Right ventricle myocardium superior (tissue), 1 donor: ENCODE data around the gene KCNN3. TPM values are rescaled to one million over a fixed set of nuclear protein-coding genes. Genes with fewer than 3 reads are reported as not detected.
A peak's percentile ranks its signal among the peaks of the same experiment; 100 is the strongest.

Source experiments
- ATAC-seq: fragments of 200-7000 bp; cut with Tn5 transposase; one replicate; pipeline ENCODE4 v1.9.1; 2020; ENCODE audit warnings: mild to moderate bottlenecking; ENCODE audit not compliant: poor library complexity
- DNase-seq: peaks from one replicate; pipeline ENCODE4 v3.0.0-alpha.2; 2020
- intact Hi-C: fragments of 100-400 bp; cut with DNase I; formaldehyde crosslinking; loops from one replicate; pipeline ENCODE4 v1.11.2; 2022
- total RNA-seq: library from RNA; stranded (reverse); fragmentation: NEBNext Ultra II Directional; extraction: Animal tissue kit (Norgen Biotek cat#: 25700); gene quantifications from one replicate; pipeline ENCODE4 v1.2.1, GENCODE V29; 2021
- donor health status: DM: no; HTN: yes; CAD: no; lungs with severe emphysema.

The KCNN3 gene
- total RNA-seq, 1 donor from 2014 or later, result 3.4 TPM

DNA sequence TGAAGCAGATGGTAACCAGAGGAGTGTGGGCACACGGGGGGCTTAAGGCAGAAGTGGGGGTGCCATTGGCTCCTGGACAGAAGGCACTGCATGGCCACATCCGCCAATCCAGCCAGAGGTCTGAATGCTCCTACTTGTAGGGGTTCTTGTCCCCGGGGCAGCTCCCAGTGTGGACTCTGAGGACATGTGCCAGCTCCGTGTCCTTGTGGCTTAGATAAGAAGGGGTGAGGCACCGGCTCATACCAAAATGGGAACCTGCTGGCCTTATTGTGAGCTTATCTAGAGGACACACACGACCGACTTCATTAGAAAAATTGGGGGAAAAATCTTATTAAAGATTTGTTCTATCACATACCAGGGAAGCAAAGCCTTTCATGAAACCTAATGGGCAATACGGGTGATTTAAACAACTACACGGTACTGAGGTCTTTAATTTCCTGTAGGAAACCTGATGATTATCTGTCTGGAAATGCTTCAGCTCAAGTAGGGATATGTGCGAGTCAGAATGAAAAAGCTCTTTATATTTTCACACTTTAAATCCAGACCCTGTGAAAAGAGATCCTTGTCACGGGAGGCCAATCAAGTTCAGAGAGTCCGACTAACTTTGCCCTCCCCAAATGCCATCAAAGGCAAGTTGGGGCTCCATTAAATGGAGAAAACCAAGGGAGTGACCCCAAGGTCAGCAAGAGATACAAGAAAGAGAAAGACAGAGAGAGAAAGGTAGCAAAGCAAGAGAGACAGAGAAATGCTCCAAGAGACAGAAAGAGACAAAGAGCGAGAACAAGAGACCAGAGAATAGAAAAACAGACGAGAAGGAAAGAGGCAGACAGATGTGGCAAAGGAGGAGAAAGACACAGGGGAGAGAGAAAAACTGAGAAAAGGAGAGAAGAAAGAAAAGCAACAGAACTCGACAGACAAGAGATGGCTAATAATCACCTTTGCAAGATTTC, 14.1 kb upstream of the KCNN3 start:
- ATAC-seq (peak; percentile 47), DNase-seq (no peak)
- intact Hi-C loops, result loop anchor here (5.0 kb wide), 1 partner anchor 322 kb away; no protein-coding TSS in a partner anchor

GRCh38 chr1:154881820-154882535, 11.9 kb upstream of the KCNN3 start:
- DNase-seq (no peak), ATAC-seq (no peak)
- intact Hi-C loops, result loop anchor here (5.0 kb wide), 1 partner anchor 320 kb away; no protein-coding TSS in a partner anchor

GRCh38 chr1:154880671-154881070, 10.6 kb upstream of the KCNN3 start:
- intact Hi-C loops, result loop anchor here (5.0 kb wide), 1 partner anchor 318 kb away; no protein-coding TSS in a partner anchor
- ATAC-seq, result no peak
- DNase-seq, result no peak

- DNase-seq, result no peak
- intact Hi-C loops, result loop anchor here (2.0 to 10.0 kb wide), 3 partner anchors 117 to 394 kb away; no protein-coding TSS in a partner anchor
- ATAC-seq, result no peak
Observed at GRCh38 chr1:154879038-154879421, 8.9 kb upstream of the KCNN3 start.

DNA sequence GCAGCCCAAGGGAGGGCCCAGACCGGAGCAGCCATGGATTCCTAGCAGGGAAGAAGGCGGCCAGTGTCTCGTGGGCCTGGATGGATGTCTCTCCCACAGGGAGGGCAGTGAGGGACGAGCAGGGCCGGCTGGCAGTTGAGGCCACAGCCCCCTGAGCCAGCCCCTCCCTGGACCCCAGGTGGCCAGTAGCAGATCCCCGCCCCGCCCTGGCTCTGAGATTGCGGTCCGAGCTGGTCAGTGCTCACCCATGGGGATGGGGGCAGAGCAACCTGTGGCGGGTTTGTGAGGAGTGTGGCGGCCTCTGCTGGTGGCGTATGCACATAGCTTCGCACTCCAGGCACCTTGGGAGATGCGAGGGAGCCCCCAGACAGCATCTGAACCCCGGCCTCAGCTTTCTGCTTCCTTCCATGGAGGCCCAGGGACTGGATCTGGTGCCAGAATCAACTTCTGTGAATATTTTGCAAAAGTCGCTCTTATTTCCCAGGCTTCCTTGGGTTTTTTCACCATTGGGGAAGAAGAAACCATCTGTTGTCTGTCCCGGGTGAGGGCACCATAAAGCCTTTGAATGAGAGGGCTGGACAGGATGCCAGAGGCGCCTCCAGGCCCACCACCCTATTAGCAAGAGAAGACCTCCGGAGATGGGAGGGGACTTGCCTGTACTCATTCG, 8.4 kb upstream of the KCNN3 start:
- DNase-seq, result peak; percentile 87
- peak; percentile 98 for ATAC-seq
- intact Hi-C loops, result loop anchor here (2.0 to 10.0 kb wide), 3 partner anchors 116 to 394 kb away; no protein-coding TSS in a partner anchor

DNA sequence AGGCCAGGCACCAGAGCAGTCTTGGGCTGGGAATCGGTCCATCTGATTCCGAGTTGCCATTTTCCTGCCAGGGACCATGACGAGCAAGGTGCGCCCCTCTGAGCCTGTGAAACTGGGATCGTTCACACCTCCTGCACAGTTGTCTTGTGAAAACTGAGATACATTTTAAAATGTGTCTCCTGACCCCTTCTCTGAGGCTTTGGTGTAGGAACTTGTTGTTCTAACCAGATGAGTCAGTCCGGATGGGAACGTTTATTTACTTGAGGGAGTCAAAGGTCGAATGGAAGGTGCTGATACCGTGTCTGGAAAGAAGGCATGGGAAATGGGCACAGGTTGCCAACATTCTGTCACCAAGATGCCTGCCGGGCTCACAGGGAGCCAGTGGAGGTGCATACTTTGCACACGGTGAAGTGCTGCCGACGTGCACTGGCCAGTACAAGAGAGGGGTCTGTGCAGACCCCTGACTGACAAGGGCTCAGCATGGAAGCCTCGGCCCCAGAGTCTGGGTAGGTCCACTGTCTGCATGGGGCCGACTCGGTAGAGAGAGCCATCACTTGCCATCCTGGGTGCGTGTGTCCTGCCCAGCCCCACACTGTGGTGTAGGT, 7.4 kb upstream of the KCNN3 start:
- intact Hi-C loops, result loop anchor here (5.0 to 10.0 kb wide), 2 partner anchors 115 to 393 kb away; no protein-coding TSS in a partner anchor
- ATAC-seq (peak; percentile 49), DNase-seq (no peak)

DNA sequence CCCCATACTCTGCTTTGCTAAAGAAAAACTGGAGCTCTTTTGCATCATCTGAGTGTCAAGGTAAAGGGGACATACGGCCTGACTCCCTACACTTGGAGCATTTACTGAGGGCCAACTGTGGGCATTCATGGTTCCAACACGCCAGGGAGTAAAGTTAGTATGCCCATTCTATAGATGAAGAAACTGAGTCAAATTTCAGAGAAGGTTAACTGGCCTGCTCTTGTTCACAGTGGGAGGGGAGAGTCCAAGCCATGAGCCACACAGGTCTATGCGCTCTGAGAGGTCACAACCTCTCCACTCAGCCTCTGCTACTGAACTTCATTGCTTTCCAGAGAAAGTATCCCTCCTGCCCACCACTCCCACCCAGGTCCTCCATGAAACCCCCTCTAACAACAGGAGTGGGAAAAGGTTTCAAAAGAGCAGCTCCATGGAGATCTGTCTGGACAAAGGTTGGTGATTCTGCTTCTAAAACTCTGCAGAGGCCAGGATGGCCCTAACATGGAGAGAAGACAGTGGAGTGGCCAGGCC, 6.8 kb upstream of the KCNN3 start:
- DNase-seq (no peak), ATAC-seq (no peak)
- intact Hi-C loops, result loop anchor here (5.0 to 10.0 kb wide), 2 partner anchors 115 to 392 kb away; no protein-coding TSS in a partner anchor

GRCh38 chr1:154874465-154874864, 4.4 kb upstream of the KCNN3 start:
- ATAC-seq, result no peak
- intact Hi-C loops, result loop anchor here (10.0 kb wide), 1 partner anchor 390 kb away; no protein-coding TSS in a partner anchor

DNA sequence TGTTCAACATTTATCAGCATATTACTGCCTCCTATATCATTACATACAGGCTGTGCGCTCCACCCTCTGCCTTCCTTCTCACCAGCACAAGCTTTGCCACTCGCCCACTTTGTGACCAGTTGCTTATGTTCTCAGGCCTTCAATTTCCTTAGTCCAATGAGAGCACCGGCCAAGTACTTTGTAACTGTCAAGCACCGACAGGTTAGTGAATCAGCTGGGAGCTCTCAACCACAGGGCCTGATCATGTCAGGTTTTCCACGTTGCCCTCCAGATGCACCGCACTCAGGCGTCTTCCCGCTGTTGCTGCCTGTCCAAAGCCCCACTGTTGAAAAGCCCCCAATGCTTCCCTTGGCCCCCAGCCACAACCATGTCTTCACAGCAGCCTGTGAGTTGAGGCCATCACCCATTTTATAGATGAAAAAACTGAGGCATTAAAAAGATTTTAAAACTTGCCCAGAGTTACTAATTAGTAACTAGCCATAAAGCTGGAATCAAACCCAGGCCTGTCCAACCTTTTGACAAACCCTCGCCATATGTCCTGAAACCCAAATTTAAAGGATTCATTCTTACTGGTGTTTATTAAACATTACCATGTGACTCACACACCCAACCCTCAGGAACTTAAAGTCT, 3.4 kb upstream of the KCNN3 start:
- ATAC-seq, result no peak
- intact Hi-C loops, result loop anchor here (10.0 kb wide), 1 partner anchor 389 kb away; no protein-coding TSS in a partner anchor
- DNase-seq, result no peak

More at GRCh38 chr1:154874465-154874864, 4.4 kb upstream of the KCNN3 start:
- no peak for DNase-seq

GRCh38 chr1:154871374-154871773, 1.3 kb upstream of the KCNN3 start:
- DNase-seq, result no peak
- intact Hi-C loops, result loop anchor here (10.0 kb wide), 1 partner anchor 387 kb away; no protein-coding TSS in a partner anchor

GRCh38 chr1:154870734-154871133, 653 bp upstream of the KCNN3 start:
- DNase-seq (no peak), ATAC-seq (no peak)
- intact Hi-C loops, result loop anchor here (10.0 kb wide), 1 partner anchor 386 kb away; no protein-coding TSS in a partner anchor

More at GRCh38 chr1:154871374-154871773, 1.3 kb upstream of the KCNN3 start:
- no peak for ATAC-seq

- DNase-seq, result peak; percentile 72
- intact Hi-C loops, result loop anchor here (10.0 kb wide), 1 partner anchor 385 kb away; no protein-coding TSS in a partner anchor
- peak; percentile 70 for ATAC-seq
Observed at GRCh38 chr1:154869351-154870114, 548 bp downstream of the KCNN3 start.

- ATAC-seq (no peak), DNase-seq (no peak)
- intact Hi-C loops, result no loop called here
Observed at GRCh38 chr1:154867841-154868605, 2.1 kb downstream of the KCNN3 start.

DNA sequence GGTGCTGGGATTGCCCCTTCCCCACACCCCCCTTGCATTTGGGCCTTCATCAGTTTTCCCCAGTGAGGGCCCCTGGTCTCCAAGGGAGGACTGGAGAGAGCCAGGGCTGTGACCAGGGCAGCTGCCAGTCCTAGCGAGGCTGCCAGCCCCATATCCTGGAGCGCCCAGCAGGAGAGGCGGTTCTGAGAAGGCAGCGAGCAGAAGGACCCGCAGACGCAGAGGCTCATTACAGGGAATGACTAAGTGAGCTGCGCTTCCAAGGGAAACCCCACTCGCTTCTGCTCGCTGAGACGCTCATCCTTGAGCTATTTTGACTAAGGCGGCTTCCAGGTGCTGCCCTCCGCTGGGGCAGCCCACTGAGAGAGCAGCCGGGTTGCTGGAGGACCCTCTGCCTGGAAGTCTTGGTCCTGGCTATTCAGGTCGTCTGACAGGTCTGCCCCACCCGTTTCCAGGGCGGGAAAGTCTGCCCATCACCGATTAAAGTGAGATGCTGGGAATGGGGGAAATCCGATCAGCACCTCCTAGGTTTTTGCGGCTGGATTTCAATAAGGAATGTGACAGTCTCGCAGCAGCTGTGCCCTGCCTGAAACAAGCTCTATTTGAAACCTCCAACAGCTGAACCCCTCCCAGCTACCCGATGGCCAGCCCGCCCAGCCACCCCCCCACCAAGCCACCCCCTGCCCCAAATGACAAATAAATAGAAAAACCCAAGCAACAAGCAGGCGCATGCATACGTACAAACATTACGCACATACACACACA, 2.8 kb downstream of the KCNN3 start:
- intact Hi-C loops, result no loop called here
- DNase-seq, result no peak
- ATAC-seq, result no peak
